ENCODE data around the gene MYCBP.
"Not testable (repeated sequence)": the region's sequence is repeated elsewhere in the genome, so short reads cannot be mapped to it uniquely, and the experiment has no call there.

MYCBP gene

GRCh38 chr1:38873027-38873969 is at the start of gene MYCBP:
Gene MYCBP (minus strand): TSS chr1:38873348. CDS start chr1:38873305, 43 bp downstream.
- peak; percentile 7 for TF ChIP-seq CTCF (IDR thresholded peaks at IDR 0.05; ENCODE audit: low read depth, low read length)
- peak; percentile 96 to 97 for DNase-seq (ENCODE audit: low read depth in 2 of 2)
- peak within 1 kb of the TSS; percentile 85 to 92 for H3K4me3 ChIP-seq (replicated peaks in 1 of 2; ENCODE audit: low read depth in 2 of 2, low read length in 2 of 2)

- no peak for TF ChIP-seq CTCF (IDR thresholded peaks at IDR 0.05; ENCODE audit: low read depth, low read length)
- H3K4me3 ChIP-seq (replicated peaks in 1 of 2; ENCODE audit: low read depth in 2 of 2, low read length in 2 of 2), result no peak overlapping the region
- no peak for DNase-seq (ENCODE audit: low read depth in 2 of 2)
These were observed 46.0 kb upstream of the MYCBP start for GRCh38 chr1:38919130-38919529.

GRCh38 chr1:38918568-38918967 is 45.4 kb upstream of the MYCBP start:
- no peak for DNase-seq (ENCODE audit: low read depth in 2 of 2)
- no peak for TF ChIP-seq CTCF (IDR thresholded peaks at IDR 0.05; ENCODE audit: low read depth, low read length)

DNA sequence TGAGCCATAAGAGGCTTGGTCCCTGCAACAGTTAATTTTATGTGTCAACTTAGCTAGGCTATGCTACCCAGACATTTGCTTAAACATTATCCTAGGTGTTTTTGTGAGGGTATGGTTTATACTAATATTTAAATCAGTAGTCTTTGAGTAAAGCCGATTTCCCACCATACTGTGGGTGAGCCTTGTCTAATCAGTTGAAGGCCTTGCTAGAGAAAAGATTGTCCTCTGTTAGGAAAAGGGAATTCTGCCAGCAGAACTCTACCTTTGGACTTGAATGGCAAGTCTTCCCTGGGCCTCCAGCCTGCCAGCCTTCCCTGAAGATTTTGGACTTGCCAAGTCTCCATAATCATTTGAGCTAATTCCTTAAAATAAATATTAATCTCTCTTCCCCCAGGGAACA is 44.6 kb upstream of the MYCBP start:
- H3K4me3 ChIP-seq (replicated peaks in 1 of 2; ENCODE audit: low read depth in 2 of 2, low read length in 2 of 2), result no peak overlapping the region
- DNase-seq (ENCODE audit: low read depth in 2 of 2), result no peak
- no peak for TF ChIP-seq CTCF (IDR thresholded peaks at IDR 0.05; ENCODE audit: low read depth, low read length)

More at GRCh38 chr1:38918568-38918967, 45.4 kb upstream of the MYCBP start:
- H3K4me3 ChIP-seq (replicated peaks in 1 of 2; ENCODE audit: low read depth in 2 of 2, low read length in 2 of 2), result no peak overlapping the region

DNA sequence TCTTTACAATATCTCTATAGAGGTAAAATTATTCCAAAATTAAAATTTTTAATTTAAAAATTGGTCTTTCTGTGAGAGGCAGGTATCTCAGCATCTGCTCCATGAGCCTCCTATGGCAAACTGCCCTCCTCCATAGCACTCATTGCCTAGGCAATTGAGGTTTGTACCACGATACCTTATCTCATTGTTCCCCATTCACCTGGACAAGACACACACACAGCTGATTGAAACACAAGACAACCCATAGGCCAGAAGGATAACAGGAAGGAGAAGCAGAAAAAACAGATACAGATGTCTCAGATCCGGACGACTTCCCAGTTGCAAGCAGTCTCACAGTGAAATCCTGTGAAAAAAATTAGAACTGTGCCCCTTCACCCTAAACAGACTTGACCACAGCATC is 44.2 kb upstream of the MYCBP start:
- no peak overlapping the region for H3K4me3 ChIP-seq (replicated peaks in 1 of 2; ENCODE audit: low read depth in 2 of 2, low read length in 2 of 2)
- TF ChIP-seq CTCF (IDR thresholded peaks at IDR 0.05; ENCODE audit: low read depth, low read length), result no peak
- no peak for DNase-seq (ENCODE audit: low read depth in 2 of 2)

GRCh38 chr1:38915352-38915948 is 42.3 kb upstream of the MYCBP start:
- H3K4me3 ChIP-seq (replicated peaks in 1 of 2; ENCODE audit: low read depth in 2 of 2, low read length in 2 of 2), result no peak overlapping the region
- no peak for TF ChIP-seq CTCF (IDR thresholded peaks at IDR 0.05; ENCODE audit: low read depth, low read length)
- DNase-seq (ENCODE audit: low read depth in 2 of 2), result no peak

DNA sequence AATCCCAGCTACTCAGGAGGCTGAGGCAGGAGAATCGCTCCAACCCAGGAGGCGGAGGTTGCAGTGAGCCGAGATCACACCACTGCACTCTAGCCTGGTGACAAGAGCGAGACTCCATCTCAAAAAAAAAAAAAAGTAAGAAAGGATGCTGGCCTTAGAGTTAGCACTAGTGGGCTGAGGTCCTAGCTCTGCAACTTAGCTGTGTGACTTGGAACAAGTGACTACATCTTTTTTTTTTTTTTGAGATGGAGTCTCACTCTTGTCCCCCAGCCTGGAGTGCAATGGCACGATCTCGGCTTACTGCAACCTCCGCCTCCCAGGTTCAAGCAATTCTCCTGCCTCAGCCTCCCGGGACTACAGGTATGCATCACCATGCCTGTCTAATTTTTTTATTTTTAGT is 41.8 kb upstream of the MYCBP start:
- DNase-seq (ENCODE audit: low read depth in 2 of 2); H3K4me3 ChIP-seq (replicated peaks in 1 of 2; ENCODE audit: low read depth in 2 of 2, low read length in 2 of 2): not testable (repeated sequence)
